H1 (cell line): ENCODE data around the gene PIGM. TPM values are rescaled to one million over a fixed set of nuclear protein-coding genes. Genes with fewer than 3 reads are reported as not detected.

Experiments used
- BRCA1 ChIP-seq: IDR thresholded peaks from 2 replicates; pipeline ENCODE4 v1.6.1; 2012; ENCODE audit warnings: low read depth, low read length, improper control_type of control experiment
- CBX8 ChIP-seq: fragments of 300-800, 300-1000 bp; sonication (generic); IDR thresholded peaks from 2 replicates; pipeline ENCODE4 v1.7.1; 2016; ENCODE audit warnings: low read depth, low read length, borderline replicate concordance
- CEBPB ChIP-seq: IDR thresholded peaks from 2 replicates; pipeline ENCODE4 v1.6.1; 2012; ENCODE audit warnings: low read depth, low read length
- GTF2F1 ChIP-seq: IDR thresholded peaks from 2 replicates; pipeline ENCODE4 v1.6.1; 2012; ENCODE audit warnings: low read depth, low read length, improper control_type of control experiment, borderline replicate concordance
- HDAC2 ChIP-seq, 2 experiments: fragments of 300-600 bp in 1 of 2; sonication (generic) in 1 of 2; IDR thresholded peaks; 2 replicates each; pipeline ENCODE4 v1.6.1; 2011 to 2012; ENCODE audit warnings: low read depth in 2 of 2, low read length in 2 of 2, mild to moderate bottlenecking in 2 of 2, moderate library complexity in 2 of 2, borderline replicate concordance in 1 of 2, inconsistent platforms in 1 of 2
- MAFK ChIP-seq: IDR thresholded peaks from 2 replicates; pipeline ENCODE4 v1.6.1; 2012; ENCODE audit warnings: low read depth, mild to moderate bottlenecking, improper control_type of control experiment, low read length
- NANOG ChIP-seq: IDR thresholded peaks from 2 replicates; pipeline ENCODE4 v1.6.1; 2011; ENCODE audit warnings: low read length, low read depth, mild to moderate bottlenecking, inconsistent platforms; ENCODE audit not compliant: insufficient read depth, poor library complexity, severe bottlenecking
- POLR2A ChIP-seq, 2 experiments: IDR thresholded peaks; 1 replicate in 1 of 2; 2 replicates in 1 of 2; pipeline ENCODE4 v1.6.1; 2011; ENCODE audit warnings: low read depth in 2 of 2, low read length in 2 of 2, mild to moderate bottlenecking in 2 of 2; ENCODE audit errors: control extremely low read depth in 1 of 2
- SIN3A ChIP-seq, 2 experiments: IDR thresholded peaks in 1 of 2; conservative IDR thresholded peaks in 1 of 2; 2 replicates each; pipeline ENCODE4 v1.6.1; 2011 to 2012; ENCODE audit warnings: low read length in 2 of 2, improper control_type of control experiment in 1 of 2, low read depth in 1 of 2, mild to moderate bottlenecking in 1 of 2
- polyA plus RNA-seq, 7 experiments: library from polyadenylated mRNA; depleted of rRNA in 3 of 7; stranded (reverse) in 5 of 7; unstranded in 2 of 7; fragments of >200 nt in 5 of 7; fragments of 200-250 nt in 2 of 7; gene quantifications; 1 replicate in 5 of 7; 2 replicates in 1 of 7; 4 replicates in 1 of 7; pipeline versions ENCODE4 v1.2.1 to v1.2.3, GENCODE V29; 2011 to 2013; ENCODE audit warnings: missing spikeins in 2 of 7, mixed read lengths in 2 of 7
- total RNA-seq: library from RNA; stranded (reverse); fragmentation: NEBNext Ultra II Directional; extraction: Animal tissue kit (Norgen Biotek cat#: 25700); gene quantifications from 2 replicates; pipeline ENCODE4 v1.2.1, GENCODE V29; 2021

Gene PIGM
- total and polyA plus RNA-seq, 2 of the 8 experiments (the other 6 are each of a cell fraction or from before 2014, with no cell fraction given): 5.4 to 6.0 TPM

DNA sequence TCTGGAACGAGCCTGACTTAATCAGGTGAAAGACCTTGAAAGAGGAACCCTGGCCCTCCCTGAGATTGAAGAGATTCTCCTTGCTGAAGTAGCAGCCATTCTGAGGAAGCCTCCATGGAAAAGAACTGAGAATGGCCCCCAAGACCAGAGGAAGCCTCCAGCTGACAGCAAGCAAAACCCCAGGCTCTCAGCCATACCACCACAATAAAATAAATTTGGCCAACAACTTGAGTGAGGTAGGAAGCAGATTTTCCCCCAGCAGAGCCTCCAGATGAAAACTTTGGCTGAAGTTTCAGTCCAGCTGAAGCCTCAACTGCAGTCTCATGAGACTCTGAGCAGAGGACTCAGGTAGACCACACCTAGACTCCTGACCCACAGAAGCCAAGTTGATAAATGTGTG lies 43.8 kb downstream of the PIGM start (continued):
- no peak for TF ChIP-seq NANOG
- no peak for TF ChIP-seq CEBPB
- TF ChIP-seq BRCA1: no peak
- no peak for TF ChIP-seq SIN3A (conservative IDR thresholded peaks at IDR 0.05 in 1 of 2, IDR thresholded peaks at IDR 0.05 in 1 of 2; ENCODE audit: low read depth in 1 of 2, low read length in 2 of 2)
- TF ChIP-seq POLR2A (IDR thresholded peaks at IDR 0.05; ENCODE audit: control extremely low read depth in 1 of 2, low read depth in 2 of 2, low read length in 2 of 2): no peak
- no peak for TF ChIP-seq MAFK
- TF ChIP-seq HDAC2 (IDR thresholded peaks at IDR 0.05; ENCODE audit: borderline replicate concordance in 1 of 2, low read depth in 2 of 2, low read length in 2 of 2): no peak
- TF ChIP-seq CBX8: no peak
- no peak for TF ChIP-seq GTF2F1
